SKM-1 (cell line): ENCODE data around the gene DVL1.
"Not testable (repeated sequence)": the region's sequence is repeated elsewhere in the genome, so short reads cannot be mapped to it uniquely, and the experiment has no call there.

ENCODE experiments used
- DNase-seq: peaks from one replicate; lab custom pipeline; 2025; ENCODE audit not compliant: unreplicated experiment; lab: John Stamatoyannopoulos, UW

Gene DVL1

DNA sequence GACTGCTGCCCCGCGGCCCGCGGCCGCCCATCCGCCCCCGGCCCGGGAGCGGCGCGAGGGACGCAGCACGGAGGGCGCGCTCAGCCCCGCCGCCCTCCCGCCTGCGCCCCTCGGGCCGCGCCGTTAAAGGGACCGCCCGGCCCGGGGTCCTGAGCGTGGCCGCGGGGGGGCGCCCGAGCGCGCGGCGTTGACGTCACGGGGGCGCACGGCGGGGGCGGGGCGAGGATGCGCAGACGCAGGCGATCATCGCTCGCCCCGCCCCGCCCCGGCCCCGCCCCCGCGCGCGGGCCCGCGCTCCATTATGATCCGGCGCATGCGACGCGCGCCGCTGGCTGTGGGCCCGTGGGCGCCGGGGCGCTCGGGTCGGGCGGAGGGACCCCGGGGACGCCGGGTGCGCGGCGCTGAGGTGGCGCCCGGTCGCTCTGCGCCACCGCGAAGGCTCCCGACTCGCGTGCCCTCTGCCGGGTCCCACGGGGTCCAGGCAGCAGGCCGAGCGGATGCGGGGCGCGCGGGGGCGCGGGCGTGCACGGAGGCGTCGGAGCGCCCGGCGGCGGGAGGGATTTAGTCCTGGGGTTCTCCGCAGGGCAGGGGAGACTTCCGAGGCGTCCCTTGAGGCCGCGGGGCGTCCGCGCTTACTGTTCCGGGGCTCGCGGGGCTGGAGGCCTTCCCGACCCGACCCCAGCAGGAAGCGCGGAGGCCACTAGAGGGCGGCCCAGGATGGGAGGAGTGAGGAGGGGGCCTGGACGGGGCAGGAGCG is at the start of gene DVL1:
TSS of gene DVL1 (minus strand) at position 163 of the 757 bp plus-strand sequence. CDS start 353 bp downstream, outside the sequence.
- DNase-seq: no peak

DNA sequence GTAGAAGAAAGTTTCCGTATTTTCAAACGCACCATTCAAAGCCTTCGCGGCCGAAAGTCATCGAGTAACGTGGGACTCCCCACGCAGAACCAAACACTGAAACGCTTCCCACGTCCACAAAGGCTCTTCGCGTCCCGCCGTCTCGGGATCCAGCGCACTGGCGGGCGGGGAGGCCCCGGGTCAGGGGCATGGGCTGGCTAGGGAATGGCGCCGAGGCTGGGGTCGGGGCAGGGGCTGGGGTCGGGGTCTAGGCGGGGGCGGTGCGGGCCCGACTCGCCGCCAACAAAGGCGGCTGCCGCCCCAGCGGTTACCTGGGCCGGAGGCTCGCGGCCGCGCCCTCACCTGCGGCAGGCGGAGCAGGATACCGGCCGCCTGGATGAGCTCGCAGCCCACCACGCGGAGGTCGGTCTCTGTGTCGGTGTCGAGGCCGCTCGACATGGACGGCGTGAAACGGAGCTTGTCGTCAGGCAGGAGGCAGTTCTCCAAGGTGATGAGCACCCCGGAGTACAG is 49.5 kb upstream of the DVL1 start:
- DNase-seq: no peak

- no peak for DNase-seq
Measured at GRCh38 chr1:1397839-1398523, 48.8 kb upstream of the DVL1 start.

- no peak for DNase-seq
Measured at GRCh38 chr1:1395166-1395565, 45.9 kb upstream of the DVL1 start.

- no peak for DNase-seq
Measured at GRCh38 chr1:1394116-1394515, 44.9 kb upstream of the DVL1 start.

GRCh38 chr1:1393428-1393827 is 44.2 kb upstream of the DVL1 start:
- no peak for DNase-seq

DNA sequence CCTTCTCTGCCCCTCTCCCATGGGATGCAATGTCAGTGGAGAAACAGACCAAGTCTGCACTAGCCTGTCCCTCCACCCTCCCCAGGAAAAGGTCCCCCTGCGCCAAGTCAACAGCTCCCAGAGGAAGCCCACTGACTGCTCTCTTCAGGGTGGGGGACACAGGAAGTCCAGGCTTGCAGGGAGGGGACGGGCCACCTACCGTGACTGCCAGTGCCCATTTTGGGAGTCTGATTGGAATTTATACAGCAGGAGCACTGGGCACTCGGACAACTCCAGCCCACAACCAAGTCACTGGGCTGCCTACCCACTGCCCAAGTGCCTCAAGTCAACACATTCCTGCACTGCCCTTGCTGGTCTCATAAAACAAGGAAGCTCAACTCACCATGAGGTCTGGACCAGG is 43.8 kb upstream of the DVL1 start:
- DNase-seq: no peak

- no peak for DNase-seq
Measured at GRCh38 chr1:1391225-1391624, 42.0 kb upstream of the DVL1 start.

- no peak for DNase-seq
Measured at GRCh38 chr1:1390675-1391074, 41.5 kb upstream of the DVL1 start.

DNA sequence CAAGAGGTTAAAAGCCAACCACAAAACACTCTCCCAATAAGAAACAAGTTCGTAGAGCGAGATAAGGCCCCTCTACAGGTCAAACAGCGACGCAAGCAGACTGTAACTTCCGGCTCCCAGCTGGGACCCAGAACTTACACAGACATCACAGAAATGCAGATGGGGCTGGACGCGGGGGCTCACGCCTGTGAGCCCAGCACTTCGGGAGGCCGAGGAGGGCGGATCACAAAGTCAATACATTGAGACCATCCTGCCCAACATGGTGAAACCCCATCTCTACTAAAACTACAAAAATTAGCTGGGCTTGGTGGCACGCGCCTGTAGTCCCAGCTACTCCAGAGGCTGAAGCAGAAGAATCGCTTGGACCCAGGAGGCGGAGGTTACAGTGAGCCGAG is 38.9 kb upstream of the DVL1 start:
- DNase-seq: no peak

- no peak for DNase-seq
Measured at GRCh38 chr1:1387098-1388077, 38.2 kb upstream of the DVL1 start.

GRCh38 chr1:1385931-1386330 is 36.7 kb upstream of the DVL1 start:
- DNase-seq: no peak

DNA sequence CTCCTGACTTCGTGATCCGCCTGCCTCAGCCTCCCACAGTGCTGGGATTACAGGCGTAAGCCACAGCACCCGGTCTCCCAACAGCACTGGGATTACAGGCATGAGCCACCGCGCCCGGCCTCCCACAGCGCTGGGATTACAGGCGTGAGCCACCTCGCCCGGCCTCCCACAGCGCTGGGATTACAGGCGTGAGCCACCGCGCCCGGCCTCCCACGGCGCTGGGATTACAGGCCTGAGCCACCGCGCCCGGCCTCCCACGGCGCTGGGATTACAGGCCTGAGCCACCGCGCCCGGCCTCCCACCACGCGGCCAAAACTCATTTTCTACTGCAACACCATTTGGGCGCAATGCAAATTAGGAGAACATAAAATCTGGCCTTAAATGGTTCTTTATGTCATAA is 36.1 kb upstream of the DVL1 start:
- not testable (repeated sequence) for DNase-seq

GRCh38 chr1:1381294-1381693 is 32.1 kb upstream of the DVL1 start:
- DNase-seq: no peak

DNA sequence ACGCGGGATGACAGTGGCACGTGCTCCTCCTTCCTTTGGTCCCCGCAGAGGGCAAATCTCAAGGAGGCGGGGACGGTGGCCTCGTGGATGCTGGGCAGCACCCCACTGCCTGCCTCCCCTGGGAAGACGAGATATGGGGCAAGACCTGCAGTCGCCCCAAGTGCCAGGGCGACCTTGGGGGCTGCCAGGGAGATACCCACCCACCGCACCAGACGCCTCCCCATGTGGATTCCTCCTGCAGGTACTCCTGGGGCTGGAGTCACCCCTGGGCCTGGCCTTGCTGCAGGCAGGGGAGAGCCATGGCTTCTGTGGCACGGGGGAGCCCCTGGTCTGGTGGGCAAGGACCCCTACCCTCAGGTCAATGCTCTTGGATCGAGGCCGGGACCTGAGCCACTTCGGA is 31.6 kb upstream of the DVL1 start:
- no peak for DNase-seq

GRCh38 chr1:1377540-1378205 is 28.5 kb upstream of the DVL1 start:
- no peak for DNase-seq

DNA sequence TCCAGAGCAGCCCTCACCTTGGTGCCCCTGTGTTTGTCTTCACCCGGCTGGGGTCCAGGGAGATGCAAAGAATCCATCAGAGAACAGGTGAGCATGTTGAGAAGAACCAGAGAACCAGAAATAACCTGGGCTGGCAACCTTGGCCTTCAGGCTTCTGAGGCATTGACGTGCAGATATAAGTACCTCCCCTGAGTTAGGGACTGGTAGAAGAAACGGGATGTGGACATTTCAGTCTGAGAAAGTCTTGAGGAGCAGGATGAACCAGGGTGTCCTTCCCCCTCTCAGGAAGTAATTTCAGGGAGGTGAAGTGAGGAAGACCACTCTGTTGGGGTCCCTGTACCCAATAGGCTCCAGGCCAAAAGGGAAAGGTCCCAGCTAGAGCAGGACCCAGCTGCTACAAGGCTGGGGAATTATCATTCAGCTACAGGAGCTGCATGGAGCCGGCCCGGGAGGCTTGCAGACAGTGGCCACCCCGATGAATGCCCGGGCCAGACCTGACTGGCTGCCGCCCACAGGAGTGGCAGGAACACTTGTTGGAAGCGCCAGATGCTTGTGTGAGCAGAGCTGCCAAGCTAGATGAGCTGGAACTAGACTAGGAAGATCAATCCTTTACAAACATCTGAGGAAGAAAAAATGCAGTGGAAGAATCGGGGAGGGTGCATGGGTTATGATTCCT is 27.5 kb upstream of the DVL1 start:
- DNase-seq: no peak

GRCh38 chr1:1374929-1375662 is 25.9 kb upstream of the DVL1 start, which contains the start of gene AURKAIP1:
TSS of gene AURKAIP1 (minus strand) at chr1:1375207. CDS start at chr1:1374756, 451 bp downstream.
- DNase-seq: peak; percentile 100

GRCh38 chr1:1374589-1374928 is 25.3 kb upstream of the DVL1 start:
- no peak for DNase-seq
